GM19239 (cell line): ENCODE results near the gene SLAMF1.
"Not testable (repeated sequence)": the region's sequence is repeated elsewhere in the genome, so short reads cannot be mapped to it uniquely, and the experiment has no call there.

Experiments used
- DNase-seq: peaks from one replicate; pipeline ENCODE4 v3.0.0; 2011; ENCODE audit warnings: low spot score; ENCODE audit not compliant: insufficient read length
- FAIRE-seq: peaks from 2 replicates; lab custom pipeline; 2011; peaks lifted over from hg19 to GRCh38; lab: Jason Lieb, UNC

Gene SLAMF1

DNA sequence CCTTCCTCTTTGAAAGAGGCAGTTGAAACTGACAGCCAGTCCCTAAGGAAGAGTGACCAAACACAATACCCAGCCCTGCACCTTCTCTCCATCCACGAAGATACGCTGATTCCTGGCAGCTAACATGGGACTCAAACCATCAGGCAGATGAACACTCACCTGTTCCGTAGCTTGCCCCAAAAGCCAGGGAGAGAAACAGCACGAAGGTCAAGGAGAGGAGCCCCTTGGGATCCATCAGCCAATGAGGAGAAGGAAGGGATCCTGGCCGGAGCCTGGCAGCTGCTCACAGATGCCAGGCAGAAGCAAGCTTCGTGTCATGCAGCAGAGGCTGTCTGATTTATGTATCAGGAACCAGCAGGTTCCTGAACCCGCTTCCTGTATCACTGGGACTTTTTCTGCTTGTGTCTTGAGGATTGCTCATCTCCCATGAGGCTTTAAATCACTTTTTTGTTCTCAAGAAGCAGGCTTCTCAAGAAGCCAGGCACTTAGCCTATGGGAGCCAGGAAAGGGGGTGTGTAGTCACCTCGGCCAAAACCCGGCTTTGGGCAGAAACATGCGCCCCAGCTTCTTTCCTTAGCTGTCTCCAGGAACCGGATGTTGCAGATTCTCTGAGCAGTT, at the start of gene SLAMF1:
TSS of gene SLAMF1 (minus strand) at position 334 of the 618 bp plus-strand sequence. CDS start at position 235, 99 bp downstream.
- DNase-seq = no peak
- peak; percentile 99 for FAIRE-seq

GRCh38 chr1:160692390-160692789, 45.5 kb upstream of the SLAMF1 start:
- FAIRE-seq = not testable (repeated sequence)

GRCh38 chr1:160685266-160685665, 38.4 kb upstream of the SLAMF1 start:
- FAIRE-seq = no peak
- no peak for DNase-seq

More at GRCh38 chr1:160692390-160692789, 45.5 kb upstream of the SLAMF1 start:
- DNase-seq = not testable (repeated sequence)

DNA sequence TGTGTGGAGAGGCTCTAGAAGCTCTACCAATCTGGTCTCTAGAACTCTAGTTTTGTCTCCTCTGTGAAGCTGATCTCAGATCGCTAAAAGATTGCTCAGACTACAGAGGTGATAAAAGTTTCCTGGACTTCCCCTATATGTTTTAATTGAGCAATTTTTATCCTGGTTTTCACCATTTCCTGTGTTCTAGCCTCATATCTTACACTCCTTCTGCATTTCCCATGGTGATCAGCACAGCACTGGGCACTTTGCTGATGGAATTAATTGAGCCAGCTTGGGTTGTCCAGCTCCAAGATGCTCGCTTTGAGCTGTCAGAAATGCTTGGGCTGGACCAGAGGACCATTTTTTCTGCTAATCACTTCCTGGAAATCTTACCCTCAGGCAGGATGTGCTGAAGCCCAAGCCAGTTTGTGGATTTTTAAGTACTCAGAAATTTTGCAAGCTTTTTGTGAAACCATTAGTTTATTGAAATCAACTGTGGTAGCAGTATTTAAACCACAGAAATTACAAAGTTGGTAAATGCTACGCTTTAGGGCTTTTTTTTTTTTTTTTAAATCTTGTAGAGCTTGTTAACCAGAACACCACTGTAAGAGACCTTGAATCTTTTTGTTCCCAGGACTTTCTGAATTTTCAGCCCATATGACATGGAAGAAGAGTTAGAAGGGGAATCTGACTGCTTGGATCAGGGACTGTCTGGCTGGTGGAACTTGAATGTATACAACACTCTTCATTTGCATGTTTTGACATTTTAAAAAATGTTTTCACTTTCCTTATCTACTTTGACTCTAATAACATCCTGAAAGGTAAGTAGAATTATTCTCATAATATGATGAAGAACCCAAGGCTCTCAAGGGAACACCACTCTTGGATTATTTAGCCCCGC, 36.4 kb upstream of the SLAMF1 start:
- FAIRE-seq = peak; percentile 66
- no peak for DNase-seq

- FAIRE-seq (no peak), DNase-seq (no peak)
Observed at GRCh38 chr1:160681891-160682140, 35.0 kb upstream of the SLAMF1 start.

GRCh38 chr1:160681066-160681890, 34.4 kb upstream of the SLAMF1 start:
- DNase-seq (no peak), FAIRE-seq (peak; percentile 98)

GRCh38 chr1:160680399-160680798, 33.6 kb upstream of the SLAMF1 start:
- no peak for FAIRE-seq
- DNase-seq = no peak

DNA sequence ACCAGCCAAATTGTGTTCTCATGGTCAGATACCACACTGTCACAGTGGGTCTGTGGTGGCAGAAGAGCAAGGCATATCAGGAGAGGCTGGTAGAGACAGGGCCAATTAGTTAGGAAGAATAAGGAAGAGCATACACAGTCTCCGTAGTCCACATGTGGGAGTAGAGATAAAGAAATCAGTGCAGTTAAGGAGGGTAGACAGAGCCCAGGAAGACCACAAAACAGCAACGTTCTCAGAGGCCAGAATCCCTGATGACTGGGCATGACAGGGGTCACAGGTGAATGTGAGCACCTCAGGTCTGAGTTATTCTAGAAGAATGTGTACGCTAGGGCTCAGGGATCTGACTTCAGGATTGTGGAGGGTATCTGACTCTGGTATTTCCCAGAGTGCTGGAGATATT, 33.0 kb upstream of the SLAMF1 start:
- FAIRE-seq (no peak), DNase-seq (no peak)

- FAIRE-seq = no peak
- DNase-seq = no peak
Observed at GRCh38 chr1:160676869-160677597, 30.2 kb upstream of the SLAMF1 start.

DNA sequence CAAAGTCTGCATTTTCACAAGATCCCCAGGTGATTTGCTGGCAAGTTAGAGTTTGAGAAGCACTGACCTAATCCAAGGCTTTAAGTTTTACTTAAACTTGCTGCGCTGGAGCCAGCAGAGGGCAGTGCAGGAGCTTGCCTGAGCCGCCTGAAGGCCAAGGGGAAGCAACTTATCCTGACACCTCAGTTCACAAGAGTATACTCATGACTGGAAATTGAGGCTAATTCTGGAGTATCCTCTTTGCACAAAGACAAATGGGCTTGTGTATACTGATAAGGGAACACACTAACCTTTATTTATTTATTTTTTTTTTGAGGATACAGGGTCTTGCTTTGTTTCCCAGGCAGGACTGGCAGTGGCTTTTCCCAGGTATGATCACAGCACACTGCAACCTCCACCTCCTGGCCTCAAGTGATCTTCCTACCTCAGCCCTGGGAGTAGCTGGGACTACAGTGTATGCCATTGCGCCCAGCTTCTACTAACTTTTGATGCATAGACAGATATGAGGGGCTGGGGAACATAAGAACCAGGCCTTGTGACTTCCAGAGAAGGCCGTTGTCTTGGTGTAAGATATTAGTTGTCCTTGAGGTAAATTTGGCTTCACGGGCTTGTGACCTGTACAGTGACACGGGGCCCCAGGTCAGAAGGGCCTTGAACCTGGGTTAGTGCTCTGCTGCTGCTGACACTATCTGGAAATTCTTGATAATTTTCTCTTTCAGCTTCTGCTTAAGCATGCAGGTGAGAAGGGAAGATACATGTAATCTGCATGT, 29.0 kb upstream of the SLAMF1 start:
- DNase-seq = peak; percentile 28
- FAIRE-seq = peak; percentile 99

DNA sequence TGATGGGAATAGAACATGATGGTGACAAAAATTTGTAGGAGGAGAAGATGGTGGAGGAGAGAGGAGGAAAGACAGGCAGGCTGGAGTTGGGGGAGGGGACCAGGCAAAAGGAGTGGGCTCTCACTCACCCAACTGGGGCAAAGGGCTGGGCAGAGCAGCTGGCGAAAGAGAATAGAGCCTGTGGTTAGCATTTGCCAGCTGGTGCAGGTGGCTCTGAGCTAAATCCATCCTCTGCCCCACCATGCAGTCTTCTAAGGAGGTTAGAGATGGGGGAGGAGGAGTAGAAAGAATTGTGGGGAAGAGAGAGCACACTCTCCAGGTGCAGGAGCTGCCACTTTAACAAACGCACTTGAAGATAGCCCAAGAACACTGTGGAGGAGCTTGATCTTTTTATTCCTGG, 27.6 kb upstream of the SLAMF1 start:
- FAIRE-seq = no peak
- no peak for DNase-seq

- DNase-seq = no peak
Observed at GRCh38 chr1:160672789-160673695, 26.2 kb upstream of the SLAMF1 start.

GRCh38 chr1:160671603-160672517, 25.0 kb upstream of the SLAMF1 start:
- FAIRE-seq (peak; percentile 71), DNase-seq (no peak)

More at GRCh38 chr1:160672789-160673695, 26.2 kb upstream of the SLAMF1 start:
- FAIRE-seq = no peak

GRCh38 chr1:160670701-160671100, 23.9 kb upstream of the SLAMF1 start:
- DNase-seq (no peak), FAIRE-seq (no peak)

GRCh38 chr1:160669802-160670201, 23.0 kb upstream of the SLAMF1 start:
- FAIRE-seq (no peak), DNase-seq (no peak)

GRCh38 chr1:160669276-160669675, 22.4 kb upstream of the SLAMF1 start:
- no peak for FAIRE-seq
- DNase-seq = no peak

GRCh38 chr1:160667896-160668295, 21.1 kb upstream of the SLAMF1 start:
- FAIRE-seq (no peak), DNase-seq (no peak)
